Activated CD4-positive, alpha-beta T cell treated with anti-CD3 and anti-CD28 coated beads, Interleukin-2, amount 10 ng/mL, durations not matched to agents 7 days and 5 days (primary cell): ENCODE measurements around the gene MRPL34. TPM values are rescaled to one million over a fixed set of nuclear protein-coding genes. Genes with fewer than 3 reads are reported as not detected.

Experiments
- CTCF ChIA-PET: fragments of 350-600 bp; sonication (Branson Sonifier 250); formaldehyde crosslinking; loops from one replicate; lab custom pipeline; 2021; ENCODE audit warnings: antibody characterized with exemption; lab: Charles Lee
- POLR2A ChIA-PET: fragments of 350-600 bp; sonication (Branson Sonifier 250); formaldehyde crosslinking; loops from one replicate; lab custom pipeline; 2021; ENCODE audit warnings: antibody characterized with exemption; lab: Charles Lee
- DNase-seq: peaks from one replicate; pipeline ENCODE4 v3.0.0-alpha.2; 2020
- H3K27ac Mint-ChIP-seq: one replicate; pipeline ENCODE4 v1.8.0; 2021; ENCODE audit warnings: mild to moderate bottlenecking, moderate library complexity, mixed read lengths
- H3K27me3 Mint-ChIP-seq: one replicate; pipeline ENCODE4 v1.8.0; 2021; ENCODE audit warnings: mixed read lengths
- H3K36me3 Mint-ChIP-seq: one replicate; pipeline ENCODE4 v1.8.0; 2021; ENCODE audit warnings: low read depth, mixed read lengths
- H3K4me1 Mint-ChIP-seq: one replicate; pipeline ENCODE4 v1.8.0; 2021; ENCODE audit warnings: mixed read lengths
- H3K4me3 Mint-ChIP-seq: one replicate; pipeline ENCODE4 v1.8.0; 2021; ENCODE audit warnings: mild to moderate bottlenecking, moderate library complexity, mixed read lengths
- H3K9me3 Mint-ChIP-seq: one replicate; pipeline ENCODE4 v1.8.0; 2021; ENCODE audit warnings: mixed read lengths
- total RNA-seq, 2 experiments: library from RNA; stranded (reverse); gene quantifications; one replicate each; pipeline ENCODE4 v1.2.3, GENCODE V29; 2021

The MRPL34 gene
- total RNA-seq, result 10 to 100 TPM; 79.5 to 80.8 TPM

DNA sequence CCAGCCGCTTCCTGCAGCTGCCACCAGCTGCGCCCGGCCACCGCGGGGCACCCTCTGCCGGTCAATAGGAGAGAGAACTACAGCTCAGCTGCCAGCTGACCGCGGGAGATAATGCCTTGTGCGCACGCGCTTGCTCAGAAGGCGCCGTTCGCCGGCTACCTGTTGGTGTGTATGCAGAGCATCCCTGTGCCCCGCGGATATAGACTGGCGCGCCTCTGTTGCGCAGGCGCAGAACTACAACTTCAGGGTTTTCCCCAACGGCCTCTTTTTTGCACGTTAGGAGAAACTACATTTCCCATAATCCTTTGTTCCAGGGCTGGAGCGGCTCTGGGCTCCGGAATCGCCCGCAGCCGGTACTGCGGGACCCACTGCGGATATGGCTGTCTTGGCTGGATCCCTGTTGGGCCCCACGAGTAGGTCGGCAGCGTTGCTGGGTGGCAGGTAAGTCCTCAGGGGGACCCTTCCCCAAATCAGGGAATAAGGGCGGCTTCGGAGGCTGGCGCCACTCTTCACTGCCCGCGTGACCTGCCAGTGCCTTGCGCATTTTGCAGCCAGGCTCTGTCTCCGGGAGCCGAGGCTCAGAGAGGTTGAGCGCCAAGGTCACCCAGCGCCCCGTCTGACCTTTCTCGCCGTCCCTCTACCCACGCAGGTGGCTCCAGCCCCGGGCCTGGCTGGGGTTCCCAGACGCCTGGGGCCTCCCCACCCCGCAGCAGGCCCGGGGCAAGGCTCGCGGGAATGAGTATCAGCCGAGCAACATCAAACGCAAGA is at the start of gene MRPL34:
MRPL34 (plus strand) TSS at position 356 of the 768 bp plus-strand sequence; CDS start at position 377, 21 bp downstream.
- DNase-seq, result peak; percentile 97
- peak within 1 kb of the TSS; percentile 94 for H3K27ac Mint-ChIP-seq
- peaks cover 4% of the 10 kb centered on the region for H3K36me3 Mint-ChIP-seq
- H3K27me3 Mint-ChIP-seq, result no peaks in the 10 kb centered on the region
- POLR2A ChIA-PET, result no interaction called here
- CTCF ChIA-PET, result interaction anchor here (0.6 to 3.1 kb wide), 15 partner anchors 9 to 629 kb away, joined by 3 to 19 read pairs (median 4); partner anchors contain the start of genes ANKLE1, BABAM1, BST2 and MVB12A
- no peaks in the 10 kb centered on the region for H3K9me3 Mint-ChIP-seq
- H3K4me1 Mint-ChIP-seq, result peaks cover 54% of the 10 kb centered on the region
- H3K4me3 Mint-ChIP-seq, result peak within 1 kb of the TSS; percentile 91

DNA sequence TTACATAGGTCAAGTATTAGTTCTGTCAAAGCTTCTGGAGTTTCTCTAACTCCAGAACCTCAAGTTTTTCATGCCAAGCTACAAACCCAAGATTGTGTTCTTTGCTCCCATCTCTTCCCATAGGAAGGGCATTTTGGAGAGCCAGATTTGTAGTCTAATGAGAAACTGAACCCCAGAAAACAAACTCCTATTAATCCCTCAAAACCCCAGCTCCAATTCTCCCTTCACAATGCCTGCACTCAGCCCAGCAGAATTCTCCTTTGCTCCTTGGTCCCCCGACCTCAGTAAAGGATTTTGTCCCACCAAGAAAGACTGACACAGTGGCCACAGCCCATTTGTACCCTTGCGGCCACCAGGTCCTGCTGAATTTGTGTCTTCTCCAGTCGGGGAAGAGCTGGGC is 49.5 kb upstream of the MRPL34 start:
- ChIA-PET CTCF (interaction anchor here (0.6 to 1.6 kb wide), 2 partner anchors 9 to 201 kb away, joined by 4 to 7 read pairs; partner anchors contain the start of gene USHBP1), POLR2A (no interaction called here)
- H3K4me3 Mint-ChIP-seq, result no peak overlapping the region
- no peak overlapping the region for H3K27ac Mint-ChIP-seq
- DNase-seq, result no peak
- peaks cover 5% of the 10 kb centered on the region for H3K4me1 Mint-ChIP-seq
- H3K36me3 Mint-ChIP-seq, result no peaks in the 10 kb centered on the region
- H3K27me3 Mint-ChIP-seq, result no peaks in the 10 kb centered on the region
- H3K9me3 Mint-ChIP-seq, result no peaks in the 10 kb centered on the region

DNA sequence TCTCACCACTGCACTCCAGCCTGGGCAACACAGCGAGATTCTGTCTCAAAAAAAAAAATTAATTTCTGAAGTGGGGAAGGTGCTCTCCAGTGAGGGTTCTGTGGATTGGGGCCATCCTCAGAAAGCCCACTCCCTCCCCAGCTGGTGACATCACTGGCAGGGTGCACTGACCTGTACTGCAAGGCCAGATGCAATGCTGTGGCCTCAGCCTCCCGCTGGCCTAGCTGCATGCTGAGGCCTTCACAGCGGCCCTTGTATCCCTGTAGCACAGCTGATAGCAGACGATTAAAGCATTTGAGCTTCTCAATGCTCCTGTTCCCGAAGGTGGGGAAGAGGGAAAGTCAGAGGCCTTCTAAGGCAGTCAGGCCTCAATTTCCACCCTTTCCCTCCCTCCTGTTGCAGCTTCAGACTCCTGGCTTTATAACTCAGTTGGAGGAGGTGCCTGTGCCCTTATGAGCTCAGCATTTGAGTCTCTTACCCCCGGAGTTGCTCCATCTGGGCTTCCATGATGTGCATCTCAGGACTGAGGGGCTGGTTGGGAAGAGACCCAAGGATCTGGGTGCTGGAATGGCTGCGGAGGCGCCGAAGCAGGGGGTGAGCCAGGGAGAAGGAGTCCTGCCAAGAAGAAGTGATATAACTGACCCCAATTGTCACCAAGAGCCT is 46.4 kb upstream of the MRPL34 start:
- DNase-seq, result no peak

DNA sequence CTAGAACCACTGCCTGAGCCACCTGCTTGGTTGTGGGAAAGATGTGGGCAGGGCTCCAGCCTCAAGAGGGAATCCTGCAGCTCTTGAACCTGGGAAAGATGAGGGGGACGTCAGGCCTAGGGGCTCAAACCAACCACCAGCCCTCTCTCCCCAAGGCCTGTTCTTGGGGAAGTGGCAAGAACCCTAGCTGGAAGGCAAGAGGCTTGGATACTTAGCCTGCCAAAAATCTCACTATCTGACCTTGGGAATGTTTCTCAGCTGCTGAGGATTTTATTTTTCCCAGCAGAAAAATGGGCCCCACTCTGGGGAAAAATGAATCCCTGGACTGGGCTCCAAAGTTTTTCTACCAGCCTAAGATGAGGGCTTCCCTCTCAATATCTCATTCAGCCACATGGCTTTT is 45.7 kb upstream of the MRPL34 start:
- H3K36me3 Mint-ChIP-seq, result no peaks in the 10 kb centered on the region
- peaks cover 15% of the 10 kb centered on the region for H3K4me1 Mint-ChIP-seq
- H3K9me3 Mint-ChIP-seq, result no peaks in the 10 kb centered on the region
- H3K4me3 Mint-ChIP-seq, result no peak overlapping the region
- no peak for DNase-seq
- H3K27me3 Mint-ChIP-seq, result no peaks in the 10 kb centered on the region
- no peak overlapping the region for H3K27ac Mint-ChIP-seq
- ChIA-PET POLR2A (no interaction called here), CTCF (interaction anchor here (0.6 to 3.9 kb wide), 14 partner anchors 8 to 184 kb away, joined by 3 to 17 read pairs (median 4); partner anchors contain the start of genes ANKLE1, DDA1 and MYO9B)

More for the DNA sequence above, 46.4 kb upstream of the MRPL34 start:
- H3K4me1 Mint-ChIP-seq, result peaks cover 8% of the 10 kb centered on the region
- ChIA-PET CTCF (interaction anchor here (0.6 to 3.9 kb wide), 6 partner anchors 10 to 47 kb away, joined by 4 to 17 read pairs (median 8); partner anchors contain the start of gene OCEL1), POLR2A (no interaction called here)
- H3K4me3 Mint-ChIP-seq, result no peak overlapping the region
- H3K9me3 Mint-ChIP-seq, result no peaks in the 10 kb centered on the region
- no peaks in the 10 kb centered on the region for H3K36me3 Mint-ChIP-seq
- H3K27me3 Mint-ChIP-seq, result no peaks in the 10 kb centered on the region
- no peak overlapping the region for H3K27ac Mint-ChIP-seq

DNA sequence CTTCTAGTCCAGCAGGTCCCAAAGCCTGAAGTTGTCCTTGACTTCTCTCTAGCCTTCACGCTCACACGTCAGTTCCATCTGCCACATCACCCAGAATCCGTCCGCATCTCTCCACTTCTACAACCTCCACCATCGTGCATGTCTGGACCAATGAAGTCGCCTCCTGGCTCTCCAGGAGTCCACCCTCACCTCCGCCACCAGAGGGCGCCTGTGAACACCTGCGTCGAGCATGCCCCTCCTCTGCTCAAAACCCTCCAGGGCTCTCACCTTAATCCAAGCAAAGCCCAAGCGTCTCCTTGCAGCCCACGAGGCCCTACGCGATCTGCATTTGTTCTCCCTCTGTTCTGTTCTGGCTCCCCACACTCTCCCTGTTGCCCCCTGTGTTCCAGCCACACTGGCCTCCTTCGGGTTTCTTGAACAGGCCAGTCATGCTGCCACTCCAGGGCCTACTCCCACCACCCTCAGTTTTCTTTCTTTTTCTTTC is 44.8 kb upstream of the MRPL34 start:
- Mint-ChIP-seq H3K36me3 (no peaks in the 10 kb centered on the region), H3K27me3 (no peaks in the 10 kb centered on the region), H3K4me3 (no peak overlapping the region), H3K9me3 (no peaks in the 10 kb centered on the region), H3K4me1 (peaks cover 17% of the 10 kb centered on the region), H3K27ac (no peak overlapping the region)
- DNase-seq, result peak; percentile 93
- POLR2A ChIA-PET, result no interaction called here
- CTCF ChIA-PET, result interaction anchor here (0.6 to 3.9 kb wide), 15 partner anchors 9 to 1018 kb away, joined by 3 to 17 read pairs (median 4); partner anchors contain the start of genes ANKLE1, DDA1 and MYO9B

DNA sequence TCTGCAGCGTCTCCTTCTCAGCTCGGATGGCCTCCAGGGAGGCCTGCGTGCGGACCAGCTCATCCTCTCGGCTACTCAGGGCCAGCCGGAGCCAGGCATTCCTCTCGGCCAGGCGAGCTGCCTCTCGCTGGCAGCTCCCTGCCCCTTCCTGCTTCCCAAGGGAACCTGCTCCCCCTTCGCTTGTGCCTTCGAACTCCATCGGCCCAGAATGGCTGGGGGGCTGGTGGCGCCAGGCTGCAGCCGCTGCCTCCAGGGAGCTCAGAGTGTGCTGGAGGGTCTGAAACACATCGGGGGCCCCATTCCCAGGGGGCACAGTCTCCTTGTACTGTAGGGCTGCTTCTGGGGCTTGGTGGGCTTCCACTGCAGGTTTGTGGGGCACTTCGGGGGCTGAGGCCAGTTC is 43.1 kb upstream of the MRPL34 start:
- Mint-ChIP-seq H3K4me3 (no peak overlapping the region), H3K27me3 (no peaks in the 10 kb centered on the region), H3K27ac (no peak overlapping the region), H3K4me1 (peaks cover 27% of the 10 kb centered on the region), H3K9me3 (no peaks in the 10 kb centered on the region), H3K36me3 (no peaks in the 10 kb centered on the region)
- ChIA-PET CTCF (interaction anchor here (0.6 to 1.4 kb wide), 2 partner anchors 21 to 110 kb away, joined by 3 to 5 read pairs; no protein-coding TSS in a partner anchor), POLR2A (no interaction called here)
- no peak for DNase-seq

DNA sequence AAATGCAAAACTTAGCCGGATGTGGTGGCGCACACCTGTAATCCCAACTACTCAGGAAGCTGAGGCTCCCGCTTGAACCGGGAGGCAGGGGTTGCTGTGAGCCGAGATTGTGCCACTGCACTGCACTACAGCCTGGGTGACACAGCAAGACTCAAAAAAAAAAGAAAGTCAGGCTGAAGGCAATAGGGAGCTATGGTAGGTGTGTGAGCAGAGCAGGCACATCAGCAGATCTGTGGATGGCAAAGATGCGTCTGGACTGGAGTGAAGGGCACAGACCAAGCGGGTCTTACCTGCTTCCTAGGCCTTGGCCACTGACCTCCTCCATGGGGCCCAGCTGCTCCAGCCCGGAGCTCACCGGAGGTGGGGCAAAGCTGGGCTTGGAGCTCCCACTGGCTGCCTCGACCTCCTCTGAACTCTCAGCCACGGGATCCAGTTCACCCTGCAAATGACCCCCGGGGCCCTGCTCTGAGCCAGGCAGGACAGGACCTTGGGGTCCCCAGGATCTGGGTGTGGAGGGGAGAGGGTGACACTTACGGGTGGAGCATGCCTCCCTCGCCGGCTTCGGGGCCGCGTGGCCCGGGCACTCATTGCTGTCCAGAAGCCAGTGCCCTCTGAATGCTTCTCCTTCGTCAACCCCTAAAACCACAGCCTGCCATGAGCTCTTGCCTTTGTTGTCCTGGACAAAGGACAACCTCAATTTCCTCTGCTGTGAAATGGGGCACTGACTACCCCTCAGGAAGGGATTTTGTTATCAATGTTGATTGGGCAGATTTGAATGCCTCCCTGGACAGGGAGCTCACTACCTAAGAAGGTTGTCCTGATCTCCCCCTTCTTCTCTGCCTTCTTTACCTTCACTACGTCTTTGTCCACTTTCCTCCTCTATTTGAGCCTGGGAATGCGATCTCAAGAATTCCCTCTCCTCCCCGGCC is 41.7 kb upstream of the MRPL34 start:
- DNase-seq, result no peak
- ChIA-PET POLR2A (interaction anchor here (0.6 kb wide), 1 partner anchor 10 kb away, joined by 4 read pairs; no protein-coding TSS in a partner anchor), CTCF (interaction anchor here (0.6 to 1.9 kb wide), 7 partner anchors 8 to 200 kb away, joined by 3 to 7 read pairs (median 5); partner anchors contain the start of gene ANKLE1)
- Mint-ChIP-seq H3K4me3 (no peak overlapping the region), H3K27me3 (no peaks in the 10 kb centered on the region), H3K36me3 (peaks cover under 1% of the 10 kb centered on the region), H3K27ac (peak overlapping the region; percentile 76), H3K9me3 (no peaks in the 10 kb centered on the region), H3K4me1 (peaks cover 32% of the 10 kb centered on the region)

DNA sequence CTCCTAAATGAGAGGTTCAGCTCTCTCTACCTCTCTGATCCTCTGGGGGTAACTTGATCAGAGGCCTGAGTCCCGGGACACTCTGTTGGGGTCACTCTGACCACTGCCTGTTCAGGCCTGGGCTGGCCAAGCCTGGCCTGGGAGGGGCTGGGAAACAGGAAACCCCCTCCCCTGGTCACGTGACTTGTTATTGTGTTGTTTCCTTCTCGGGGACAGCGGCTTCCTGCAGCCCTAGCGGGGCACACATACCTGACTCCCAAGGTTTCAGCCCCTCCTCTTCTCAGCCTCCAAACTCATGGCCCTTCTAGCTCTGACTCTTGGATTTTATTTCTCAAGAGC is 41.1 kb upstream of the MRPL34 start, which contains the start of gene USHBP1:
USHBP1 (minus strand) TSS at position 105 of the 339 bp plus-strand sequence. CDS start 446 bp downstream, outside the sequence.
- H3K27ac Mint-ChIP-seq, result peak within 1 kb of the TSS; percentile 76
- CTCF ChIA-PET, result interaction anchor here (1.3 to 1.9 kb wide), 3 partner anchors 9 to 19 kb away, joined by 5 to 7 read pairs (median 5); no protein-coding TSS in a partner anchor
- H3K4me3 Mint-ChIP-seq, result no peak within 1 kb of the TSS
- peaks cover 32% of the 10 kb centered on the region for H3K4me1 Mint-ChIP-seq
- POLR2A ChIA-PET, result no interaction called here
- peaks cover 2% of the 10 kb centered on the region for H3K36me3 Mint-ChIP-seq
- no peak for DNase-seq
- H3K9me3 Mint-ChIP-seq, result no peaks in the 10 kb centered on the region
- no peaks in the 10 kb centered on the region for H3K27me3 Mint-ChIP-seq

DNA sequence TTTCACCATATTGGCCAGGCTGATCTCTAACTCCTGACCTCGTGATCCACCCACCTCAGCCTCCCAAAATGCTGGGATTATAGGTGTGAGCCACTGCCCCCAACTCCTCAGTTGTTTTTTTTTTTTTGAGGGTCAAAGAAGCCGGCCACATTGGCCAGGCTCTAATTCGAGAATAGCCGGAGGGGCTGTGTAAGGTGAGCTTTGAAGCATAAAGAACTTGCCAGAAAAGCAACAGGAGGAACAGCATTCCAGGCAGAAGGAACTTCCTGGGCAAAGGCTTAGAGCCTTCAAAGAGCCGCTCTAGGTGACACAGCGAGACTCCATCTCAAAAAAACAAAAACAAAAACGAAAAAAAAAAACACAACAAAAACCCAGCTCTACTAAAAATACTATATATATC is 39.6 kb upstream of the MRPL34 start:
- H3K27me3 Mint-ChIP-seq, result no peaks in the 10 kb centered on the region
- ChIA-PET POLR2A (interaction anchor here (0.6 kb wide), 1 partner anchor 447 kb away, joined by 5 read pairs; no protein-coding TSS in a partner anchor), CTCF (interaction anchor here (0.8 to 2.5 kb wide), 10 partner anchors 8 to 51 kb away, joined by 4 to 16 read pairs (median 6); partner anchors contain the start of genes ANKLE1 and USE1)
- H3K27ac Mint-ChIP-seq, result no peak overlapping the region
- no peaks in the 10 kb centered on the region for H3K9me3 Mint-ChIP-seq
- peaks cover 6% of the 10 kb centered on the region for H3K36me3 Mint-ChIP-seq
- H3K4me1 Mint-ChIP-seq, result peaks cover 28% of the 10 kb centered on the region
- H3K4me3 Mint-ChIP-seq, result no peak overlapping the region
- no peak for DNase-seq

DNA sequence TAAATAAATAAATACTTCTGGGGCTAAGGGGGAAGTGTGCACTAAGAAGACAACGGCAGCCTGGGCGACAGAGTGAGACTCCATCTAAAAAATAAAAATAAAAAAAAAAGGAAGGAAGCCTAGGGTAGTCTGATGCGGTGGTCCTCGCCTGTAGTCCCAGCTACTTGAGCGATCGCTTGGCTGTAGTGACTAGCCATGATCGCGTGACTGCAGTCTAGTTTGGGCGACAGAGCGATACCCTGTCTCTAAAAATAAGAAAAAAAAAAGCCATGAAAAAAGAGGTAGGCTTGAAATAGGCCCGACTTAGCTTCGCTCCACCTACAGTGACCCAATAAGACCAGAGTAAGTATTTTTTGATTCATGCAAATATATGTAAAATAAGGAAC is 39.1 kb upstream of the MRPL34 start:
- H3K27ac Mint-ChIP-seq, result peak overlapping the region; percentile 79
- peak overlapping the region; percentile 80 for H3K4me3 Mint-ChIP-seq
- ChIA-PET POLR2A (interaction anchor here (0.7 to 0.9 kb wide), 3 partner anchors 13 to 52 kb away, joined by 3 to 4 read pairs (median 3); partner anchors contain the start of gene USE1), CTCF (interaction anchor here (0.6 to 2.5 kb wide), 13 partner anchors 9 to 773 kb away, joined by 3 to 16 read pairs (median 5); partner anchors contain the start of genes ANKLE1, MRPL34 and USE1)
- no peaks in the 10 kb centered on the region for H3K27me3 Mint-ChIP-seq
- peaks cover 11% of the 10 kb centered on the region for H3K36me3 Mint-ChIP-seq
- DNase-seq, result no peak
- H3K9me3 Mint-ChIP-seq, result no peaks in the 10 kb centered on the region
- H3K4me1 Mint-ChIP-seq, result peaks cover 27% of the 10 kb centered on the region
